ENCODE data around the gene USP14. TPM values are rescaled to one million over a fixed set of nuclear protein-coding genes. Genes with fewer than 3 reads are reported as not detected.

USP14 gene
- total RNA-seq, 1 experiment from 2014 or later = 83.8 TPM

- Histone ChIP-seq H3K4me3 (no peak overlapping the region), H3K79me2 (ENCODE audit: low read depth) (0 out of 2 replicates have a peak, but pooled peaks cover under 1% of the 10 kb centered on the region), H3K9me3 (ENCODE audit: insufficient read depth, low read depth) (no peaks in the 10 kb centered on the region), H3F3A (ENCODE audit: insufficient read depth, low read depth) (peaks cover 5% of the 10 kb centered on the region; the same call in 1 of the 2 replicates), H3K9me2 (ENCODE audit: insufficient read depth) (no peaks in the 10 kb centered on the region), H3K4me2 (no peak overlapping the region), H2AFZ (no peak overlapping the region), H3K27ac (no peak overlapping the region), H3K27me3 (ENCODE audit: insufficient read depth, low read depth) (no peaks in the 10 kb centered on the region), H4K20me1 (ENCODE audit: insufficient read depth) (peaks cover 9% of the 10 kb centered on the region; the same call in 1 of the 2 replicates), H3K36me3 (ENCODE audit: low read depth) (peaks cover 48% of the 10 kb centered on the region), H3K4me1 (replicated peaks; ENCODE audit: insufficient read depth) (no peaks in the 10 kb centered on the region)
- no peak for TF ChIP-seq CTCF (conservative IDR thresholded peaks at IDR 0.05)
- TF ChIP-seq EZH2 (IDR thresholded peaks at IDR 0.05; ENCODE audit: low read depth) = no peak
- POLR2A ChIA-PET (ENCODE audit: unreplicated experiment) = interaction anchor here (0.7 kb wide), 1 partner anchor 1154 kb away, joined by 23 read pairs; no protein-coding TSS in a partner anchor
- no TSS peak for BruUV-seq (replicated peaks)
- CTCF ChIA-PET = no interaction called here
- intact Hi-C loops (cut with micrococcal nuclease; ENCODE audit: unreplicated experiment) = no loop called here
- no peak for DNase-seq
Observed at GRCh38 chr18:213505-213904, 55.1 kb downstream of the USP14 start.

- H3K4me3 ChIP-seq = no peak overlapping the region
- no peaks in the 10 kb centered on the region for H3K27me3 ChIP-seq (ENCODE audit: insufficient read depth, low read depth)
- no TSS peak for BruUV-seq (replicated peaks)
- H3K27ac ChIP-seq = no peak overlapping the region
- CTCF ChIA-PET = no interaction called here
- POLR2A ChIA-PET (ENCODE audit: unreplicated experiment) = no interaction called here
- H3K9me2 ChIP-seq (ENCODE audit: insufficient read depth) = no peaks in the 10 kb centered on the region
- TF ChIP-seq CTCF (conservative IDR thresholded peaks at IDR 0.05) (no peak), EZH2 (IDR thresholded peaks at IDR 0.05; ENCODE audit: low read depth) (no peak)
- H3K36me3 ChIP-seq (ENCODE audit: low read depth) = peaks cover 48% of the 10 kb centered on the region
- H3K9me3 ChIP-seq (ENCODE audit: insufficient read depth, low read depth) = no peaks in the 10 kb centered on the region
- H3F3A ChIP-seq (ENCODE audit: insufficient read depth, low read depth) = peaks cover 5% of the 10 kb centered on the region; the same call in 1 of the 2 replicates
- DNase-seq = no peak
- H3K79me2 ChIP-seq (ENCODE audit: low read depth) = no peaks in the 10 kb centered on the region
- H4K20me1 ChIP-seq (ENCODE audit: insufficient read depth) = peaks cover 9% of the 10 kb centered on the region; the same call in 1 of the 2 replicates
- H3K4me2 ChIP-seq = no peak overlapping the region
- no peak overlapping the region for H2AFZ ChIP-seq
- H3K4me1 ChIP-seq (replicated peaks; ENCODE audit: insufficient read depth) = no peaks in the 10 kb centered on the region
- intact Hi-C loops (cut with micrococcal nuclease; ENCODE audit: unreplicated experiment) = no loop called here
Observed at GRCh38 chr18:213966-214365, 55.6 kb downstream of the USP14 start.

DNA sequence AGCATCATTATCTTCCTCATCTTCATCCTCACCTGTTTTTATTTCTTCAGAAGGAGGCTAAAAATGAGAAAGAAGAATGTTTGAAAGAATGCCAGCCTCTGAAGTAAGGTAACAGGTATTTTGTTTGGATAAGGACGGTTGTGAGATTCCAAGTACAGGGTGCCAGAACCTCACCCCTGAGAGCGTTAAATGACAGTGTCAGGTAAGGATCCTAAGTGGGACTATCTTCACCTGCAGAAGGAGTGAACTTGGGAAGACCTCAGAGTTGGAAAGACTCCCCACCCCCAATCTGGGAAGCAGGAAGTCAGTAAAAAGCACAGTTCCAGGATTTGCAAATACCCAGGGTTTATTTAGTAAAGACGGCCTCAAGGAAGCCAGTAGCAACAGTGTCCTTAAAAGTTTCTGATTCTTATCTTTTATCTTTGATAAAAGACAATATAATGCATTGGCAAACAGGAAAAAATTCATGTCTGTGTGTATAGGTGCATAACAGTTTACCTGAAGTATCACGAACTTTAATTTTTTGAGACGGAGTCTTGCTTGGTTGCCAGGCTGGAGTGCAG is 57.2 kb downstream of the USP14 start:
- no peak overlapping the region for H3K4me3 ChIP-seq
- H3K27ac ChIP-seq = no peak overlapping the region
- H4K20me1 ChIP-seq (ENCODE audit: insufficient read depth) = peaks cover 9% of the 10 kb centered on the region; the same call in 1 of the 2 replicates
- POLR2A ChIA-PET (ENCODE audit: unreplicated experiment) = no interaction called here
- intact Hi-C loops (cut with micrococcal nuclease; ENCODE audit: unreplicated experiment) = loop anchor here (5.0 kb wide), 1 partner anchor 38 kb away; no protein-coding TSS in a partner anchor
- no peak overlapping the region for H2AFZ ChIP-seq
- TF ChIP-seq CTCF (conservative IDR thresholded peaks at IDR 0.05) = no peak
- TF ChIP-seq EZH2 (IDR thresholded peaks at IDR 0.05; ENCODE audit: low read depth) = no peak
- H3K4me1 ChIP-seq (replicated peaks; ENCODE audit: insufficient read depth) = no peaks in the 10 kb centered on the region
- no peaks in the 10 kb centered on the region for H3K27me3 ChIP-seq (ENCODE audit: insufficient read depth, low read depth)
- no peaks in the 10 kb centered on the region for H3K79me2 ChIP-seq (ENCODE audit: low read depth)
- CTCF ChIA-PET = no interaction called here
- DNase-seq = no peak
- H3F3A ChIP-seq (ENCODE audit: insufficient read depth, low read depth) = peaks cover 5% of the 10 kb centered on the region; the same call in 1 of the 2 replicates
- no TSS peak for BruUV-seq (replicated peaks)
- no peak overlapping the region for H3K4me2 ChIP-seq
- H3K9me3 ChIP-seq (ENCODE audit: insufficient read depth, low read depth) = no peaks in the 10 kb centered on the region
- H3K36me3 ChIP-seq (ENCODE audit: low read depth) = peaks cover 52% of the 10 kb centered on the region
- no peaks in the 10 kb centered on the region for H3K9me2 ChIP-seq (ENCODE audit: insufficient read depth)
